Epithelial cell of alveolus of lung (primary cell): Measurements from ENCODE around the gene GTF2IRD2. TPM values are rescaled to one million over a fixed set of nuclear protein-coding genes. Genes with fewer than 3 reads are reported as not detected.

Experiments used
- total RNA-seq: library from RNA; depleted of rRNA; stranded (reverse); fragments of >200 nt; gene quantifications from 2 replicates; pipeline ENCODE4 v1.2.1, GENCODE V29; 2015

The GTF2IRD2 gene
- 10.3 and 20.5 TPM in 2 replicates for total RNA-seq

DNA sequence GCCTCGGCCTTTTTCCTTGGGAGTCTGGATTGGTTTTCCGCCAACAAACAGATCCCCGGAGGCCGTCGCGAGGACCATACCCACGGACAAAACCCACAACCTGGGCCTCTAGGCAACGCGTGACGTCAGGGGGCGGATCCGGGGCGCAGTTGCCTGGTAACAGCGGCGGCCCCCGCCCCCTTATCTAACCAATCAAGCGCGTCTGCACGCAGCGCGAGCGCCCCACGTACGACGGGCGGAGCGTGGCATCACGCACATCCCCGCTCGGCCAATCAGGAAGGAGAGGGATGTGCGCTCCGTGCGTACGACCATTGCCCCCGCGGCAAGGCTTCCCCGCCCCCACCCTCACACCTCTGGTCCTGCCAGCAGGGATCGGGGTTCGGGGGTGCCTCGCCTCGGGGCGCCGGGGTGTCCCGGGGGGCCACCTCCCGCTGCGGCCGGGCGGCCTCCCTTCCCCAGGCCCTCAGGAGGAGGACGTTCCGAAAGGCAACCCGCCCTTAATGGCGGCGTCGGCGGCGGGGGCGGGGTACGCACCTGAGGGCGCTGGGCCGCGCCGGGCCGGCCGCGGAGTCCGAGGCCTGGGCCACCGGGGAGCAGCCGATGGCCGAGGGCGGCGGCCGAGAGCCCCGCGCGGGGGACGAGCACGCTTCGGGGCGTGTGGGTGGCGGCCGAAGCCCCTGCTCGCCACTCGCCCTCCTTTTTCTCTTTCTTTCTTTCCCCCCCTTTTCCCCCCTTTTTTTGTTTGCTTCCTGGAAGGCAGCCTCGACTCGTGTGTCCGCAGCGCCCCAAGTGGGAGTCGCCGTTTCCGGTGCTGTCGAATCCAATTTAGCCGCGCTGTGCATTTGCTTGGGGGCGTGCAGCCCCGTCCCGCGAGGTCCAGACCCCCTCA, at the start of gene GTF2IRD2:
Gene GTF2IRD2, minus strand, starts transcription at position 773 of the 889 bp plus-strand sequence. CDS start 15,227 bp downstream, outside the sequence.

DNA sequence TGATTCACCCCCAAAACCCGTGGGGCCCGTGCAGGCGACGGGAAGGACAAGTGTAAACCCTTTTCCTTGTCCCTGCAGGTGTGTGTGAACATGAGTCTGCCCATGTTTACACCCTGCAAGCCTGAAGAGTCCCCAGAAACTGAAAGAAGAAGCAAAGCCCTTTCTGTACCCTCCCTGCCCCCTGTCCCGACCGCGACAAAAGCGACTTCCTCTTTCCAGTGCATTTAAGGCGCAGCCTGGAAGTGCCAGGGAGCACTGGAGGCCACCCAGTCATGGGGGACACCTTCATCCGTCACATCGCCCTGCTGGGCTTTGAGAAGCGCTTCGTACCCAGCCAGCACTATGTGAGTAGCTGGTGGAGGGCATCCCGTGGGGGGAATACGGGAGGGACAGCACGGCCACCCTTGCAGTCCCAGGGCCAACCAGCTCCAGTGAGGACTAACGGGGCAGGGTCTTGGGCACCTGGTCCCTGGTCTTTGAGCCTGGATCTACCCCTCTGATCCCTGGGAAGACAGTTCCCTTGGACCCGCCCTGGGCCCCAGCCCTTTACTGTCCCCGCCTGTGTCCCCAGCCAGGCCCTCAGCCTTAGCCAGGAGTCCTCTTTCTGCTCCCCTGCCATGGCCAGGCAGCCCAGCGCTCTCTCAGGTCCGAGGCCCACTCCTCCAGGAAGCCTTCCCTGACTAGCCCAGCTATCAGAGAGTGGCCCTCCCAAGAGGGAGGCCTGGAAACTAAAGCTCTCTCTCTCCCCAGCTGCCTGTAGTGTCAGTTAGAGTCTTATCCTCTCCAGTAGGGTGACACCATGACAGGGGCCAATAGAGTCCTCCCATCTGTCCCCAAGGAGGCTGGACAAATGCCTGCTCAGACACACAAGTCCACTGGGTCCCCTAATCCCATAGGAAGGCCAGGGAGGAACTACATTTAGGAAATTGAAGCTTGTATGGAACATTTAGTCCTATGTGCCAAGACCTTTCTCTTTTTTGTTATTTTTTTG, 77.3 kb downstream of the GTF2IRD2 start, which contains the start of gene NCF1:
Gene NCF1, plus strand, starts transcription at position 252 of the 991 bp plus-strand sequence. Its CDS starts 21 bp downstream, at position 273.

Other genes starting within 250 kb of the GTF2IRD2 start
- gene GTF2I, start 193.9 kb downstream of the GTF2IRD2 start, total RNA-seq: 81.5 and 125 TPM in 2 replicates
- gene NCF1, start 77.6 kb downstream of the GTF2IRD2 start, total RNA-seq: not detected in 2 replicates
- gene CASTOR2, start 113.1 kb upstream of the GTF2IRD2 start, total RNA-seq: 12.3 and 12.9 TPM in 2 replicates
- 45.5 and 55.2 TPM in 2 replicates for gene RCC1L, start 222.2 kb upstream of the GTF2IRD2 start, total RNA-seq
- 10.9 and 16.7 TPM in 2 replicates for gene GTF2IRD2B, start 241.0 kb upstream of the GTF2IRD2 start, total RNA-seq